GM12801 (cell line): Measurements from ENCODE around the gene LAMP1.

Source experiments
- CTCF ChIP-seq: IDR thresholded peaks from one replicate; pipeline ENCODE4 v1.5.1; 2011; ENCODE audit warnings: control low read depth; ENCODE audit not compliant: insufficient read length; ENCODE audit errors: extremely low read depth

LAMP1 gene

DNA sequence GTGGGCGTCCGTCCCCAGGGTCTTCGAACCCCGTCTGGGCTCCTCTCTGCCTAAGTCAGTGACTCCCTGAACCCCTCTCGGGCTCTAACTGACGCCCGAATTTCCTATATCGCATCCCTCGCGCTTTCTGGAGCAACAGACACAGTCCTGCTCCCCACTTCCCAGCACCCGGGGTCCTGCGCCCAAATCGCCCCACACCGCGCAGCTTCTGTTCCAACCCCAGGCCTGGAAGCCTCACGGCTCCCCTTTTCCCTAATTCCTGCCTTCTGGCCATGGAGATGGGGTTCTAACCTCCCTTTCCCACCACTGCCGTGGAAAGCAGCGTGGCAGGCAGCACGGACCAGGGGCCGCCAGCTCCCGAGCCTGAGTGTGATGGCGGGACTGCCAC lies 68.5 kb downstream of the LAMP1 start:
- TF ChIP-seq CTCF = no peak

GRCh38 chr13:113365971-113366588 lies 69.0 kb downstream of the LAMP1 start:
- TF ChIP-seq CTCF = no peak

- TF ChIP-seq CTCF = no peak
Observed at GRCh38 chr13:113367020-113367560, 70.1 kb downstream of the LAMP1 start.

- TF ChIP-seq CTCF = no peak
Observed at GRCh38 chr13:113367771-113368170, 70.7 kb downstream of the LAMP1 start.

- no peak for TF ChIP-seq CTCF
Observed at GRCh38 chr13:113369189-113369588, 72.2 kb downstream of the LAMP1 start.

- TF ChIP-seq CTCF = no peak
Observed at GRCh38 chr13:113369881-113370280, 72.8 kb downstream of the LAMP1 start.

DNA sequence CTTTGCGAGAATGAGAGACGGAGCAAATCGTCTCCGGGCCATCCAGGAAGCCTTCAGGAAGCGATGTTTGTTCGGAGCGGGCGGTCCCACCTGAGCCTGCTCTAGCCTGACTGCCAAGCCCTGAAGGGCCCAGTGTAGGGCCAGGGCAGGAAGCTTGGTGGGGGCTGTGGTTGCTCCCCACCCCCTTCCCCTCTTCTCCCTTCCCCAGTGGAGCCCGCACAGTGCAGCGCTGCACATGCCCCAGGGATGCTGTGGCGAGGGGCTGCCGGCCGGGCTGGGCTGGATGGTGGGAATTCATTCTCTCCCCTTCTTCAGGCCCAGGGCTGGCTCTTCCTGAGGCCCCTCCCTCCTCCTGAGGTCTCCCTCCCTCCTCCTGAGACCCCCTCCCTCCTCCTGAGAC lies 74.0 kb downstream of the LAMP1 start:
- TF ChIP-seq CTCF = no peak
